A673 (cell line): ENCODE results near the gene CARM1. TPM values are rescaled to one million over a fixed set of nuclear protein-coding genes. Genes with fewer than 3 reads are reported as not detected.

Source experiments
- BruUV-seq: library from RNA; stranded (reverse); fragments of 400-500 nt; replicated peaks from 2 replicates; lab custom pipeline; 2021; lab: Mats Ljungman, UMichigan
- CTCF ChIA-PET: fragments of 300-600 bp; sonication (Branson Sonifier 250); formaldehyde crosslinking; loops from one replicate; lab custom pipeline; 2022; ENCODE audit warnings: antibody characterized with exemption; lab: Charles Lee
- POLR2A ChIA-PET: fragments of 300-600 bp; sonication (Branson Sonifier 250); formaldehyde crosslinking; loops from one replicate; lab custom pipeline; 2022; ENCODE audit warnings: antibody characterized with exemption; ENCODE audit not compliant: low non-redundant PET; lab: Charles Lee
- DNase-seq: peaks from one replicate; pipeline ENCODE4 v3.0.0-alpha.2; 2015; ENCODE audit warnings: low spot score
- H3K27ac ChIP-seq: fragments of 200-600 bp; sonication (generic); 2 replicates; pipeline ENCODE4 v1.5.1; 2016; ENCODE audit warnings: mixed run types, low read depth, mild to moderate bottlenecking, mixed read lengths, antibody characterized with exemption, low read length; ENCODE audit not compliant: poor library complexity, severe bottlenecking
- H3K27me3 ChIP-seq: fragments of 200-600 bp; sonication (generic); replicated peaks from 2 replicates; pipeline ENCODE4 v1.6.1; 2017; ENCODE audit warnings: mixed run types, low read depth, mild to moderate bottlenecking, mixed read lengths, antibody characterized with exemption, low read length; ENCODE audit not compliant: insufficient read depth, poor library complexity
- H3K36me3 ChIP-seq: fragments of 200-600 bp; sonication (generic); 2 replicates; pipeline ENCODE4 v1.6.1; 2016; ENCODE audit warnings: mixed run types, mild to moderate bottlenecking, mixed read lengths, antibody characterized with exemption, low read length; ENCODE audit not compliant: insufficient read depth, poor library complexity, severe bottlenecking
- H3K4me1 ChIP-seq: fragments of 200-600 bp; sonication (generic); 2 replicates; pipeline ENCODE4 v1.6.1; 2017; ENCODE audit warnings: mixed run types, mild to moderate bottlenecking, mixed read lengths, antibody characterized with exemption, low read length; ENCODE audit not compliant: insufficient read depth, poor library complexity, severe bottlenecking
- H3K4me3 ChIP-seq: fragments of 200-600 bp; sonication (generic); 2 replicates; pipeline ENCODE4 v1.5.1; 2016; ENCODE audit warnings: low read depth, mixed run types, mild to moderate bottlenecking, mixed read lengths, low read length; ENCODE audit not compliant: poor library complexity, severe bottlenecking
- H3K9me3 ChIP-seq: fragments of 200-600 bp; sonication (generic); 2 replicates; pipeline ENCODE4 v1.6.1; 2016; ENCODE audit warnings: mixed run types, low read depth, mild to moderate bottlenecking, mixed read lengths, antibody characterized with exemption, low read length; ENCODE audit not compliant: poor library complexity, severe bottlenecking
- CTCF ChIP-seq: fragments of 300-800, 200-600 bp; sonication (generic); conservative IDR thresholded peaks from 2 replicates; pipeline ENCODE4 v1.5.1; 2017; ENCODE audit warnings: low read depth, mild to moderate bottlenecking, antibody characterized with exemption, low read length, moderate library complexity, mixed read lengths
- EZH2 ChIP-seq: fragments of 200-600 bp; sonication (generic); IDR thresholded peaks from 2 replicates; pipeline ENCODE4 v1.6.1; 2017; ENCODE audit warnings: borderline replicate concordance, low read depth, mild to moderate bottlenecking, mixed read lengths, antibody characterized with exemption, low read length; ENCODE audit not compliant: poor library complexity, severe bottlenecking
- intact Hi-C: fragments of 100-400 bp; cut with micrococcal nuclease; formaldehyde crosslinking; loops from one replicate; pipeline ENCODE4 v1.10.0; 2022; ENCODE audit not compliant: unreplicated experiment
- total RNA-seq: library from RNA; stranded (reverse); gene quantifications from 2 replicates; pipeline ENCODE4 v1.2.3, GENCODE V29; 2021

The CARM1 gene
- total RNA-seq, 1 experiment from 2014 or later = 78.7 TPM

GRCh38 chr19:10832939-10833296, 38.4 kb upstream of the CARM1 start:
- Histone ChIP-seq H3K4me1 (no peaks in the 10 kb centered on the region), H3K9me3 (no peaks in the 10 kb centered on the region), H3K27ac (no peak overlapping the region), H3K36me3 (peaks cover 13% of the 10 kb centered on the region), H3K27me3 (no peaks in the 10 kb centered on the region), H3K4me3 (no peak overlapping the region)
- ChIA-PET POLR2A (no interaction called here), CTCF (no interaction called here)
- DNase-seq = no peak
- TF ChIP-seq CTCF = no peak
- no peak for TF ChIP-seq EZH2
- intact Hi-C loops = no loop called here
- BruUV-seq = no TSS peak

GRCh38 chr19:10835089-10835753, 36.1 kb upstream of the CARM1 start:
- ChIA-PET POLR2A (interaction anchor here (0.8 kb wide), 1 partner anchor 36 kb away, joined by 11 read pairs; no protein-coding TSS in a partner anchor), CTCF (interaction anchor here (1.0 to 1.6 kb wide), 5 partner anchors 19 to 118 kb away, joined by 4 to 7 read pairs (median 6); partner anchors contain the start of gene DNM2)
- Histone ChIP-seq H3K36me3 (peaks cover 13% of the 10 kb centered on the region), H3K4me3 (peak overlapping the region; percentile 60), H3K27ac (peak overlapping the region; percentile 98), H3K27me3 (no peaks in the 10 kb centered on the region), H3K9me3 (no peaks in the 10 kb centered on the region), H3K4me1 (no peaks in the 10 kb centered on the region)
- BruUV-seq = TSS peak; percentile 53
- TF ChIP-seq CTCF = no peak
- no peak for TF ChIP-seq EZH2
- DNase-seq = no peak
- intact Hi-C loops = loop anchor here (5.0 kb wide), 1 partner anchor 118 kb away; the partner anchor contains the start of gene DNM2

GRCh38 chr19:10835754-10836478, 35.4 kb upstream of the CARM1 start, which contains the start of gene TMED1:
Gene TMED1, minus strand, starts transcription at chr19:10836212. Its CDS starts 21 bp downstream, at chr19:10836191.
- Histone ChIP-seq H3K4me3 (peak within 1 kb of the TSS; percentile 60), H3K36me3 (peaks cover 13% of the 10 kb centered on the region), H3K9me3 (no peaks in the 10 kb centered on the region), H3K27ac (peak within 1 kb of the TSS; percentile 98), H3K4me1 (no peaks in the 10 kb centered on the region), H3K27me3 (no peaks in the 10 kb centered on the region)
- CTCF ChIA-PET = interaction anchor here (0.6 to 1.6 kb wide), 8 partner anchors 15 to 408 kb away, joined by 3 to 7 read pairs (median 5); partner anchors contain the start of gene DNM2
- intact Hi-C loops = loop anchor here (5.0 kb wide), 1 partner anchor 119 kb away; the partner anchor contains the start of gene DNM2
- DNase-seq = peak; percentile 100
- POLR2A ChIA-PET = interaction anchor here (0.5 to 0.9 kb wide), 4 partner anchors 22 to 177 kb away, joined by 4 to 11 read pairs (median 7); no protein-coding TSS in a partner anchor
- TF ChIP-seq CTCF (peak; percentile 42), EZH2 (no peak)
- BruUV-seq = no TSS peak
